ENCODE measurements around the gene SRGAP2B.
"Not testable (repeated sequence)": the region's sequence is repeated elsewhere in the genome, so short reads cannot be mapped to it uniquely, and the experiment has no call there.

Gene SRGAP2B

GRCh38 chr1:145008388-145008787 is 86.7 kb downstream of the SRGAP2B start:
- in situ Hi-C loops (cut with MboI; ENCODE audit: low pct_unique_long_range_greater_than_20kb, low sequenced_read_pairs); DNase-seq: not testable (repeated sequence)

- in situ Hi-C loops (cut with MboI; ENCODE audit: low pct_unique_long_range_greater_than_20kb, low sequenced_read_pairs); DNase-seq: not testable (repeated sequence)
These were observed 90.0 kb downstream of the SRGAP2B start for GRCh38 chr1:145005142-145005541.

GRCh38 chr1:145001381-145001780 is 93.7 kb downstream of the SRGAP2B start:
- in situ Hi-C loops (cut with MboI; ENCODE audit: low pct_unique_long_range_greater_than_20kb, low sequenced_read_pairs): not testable (repeated sequence)

DNA sequence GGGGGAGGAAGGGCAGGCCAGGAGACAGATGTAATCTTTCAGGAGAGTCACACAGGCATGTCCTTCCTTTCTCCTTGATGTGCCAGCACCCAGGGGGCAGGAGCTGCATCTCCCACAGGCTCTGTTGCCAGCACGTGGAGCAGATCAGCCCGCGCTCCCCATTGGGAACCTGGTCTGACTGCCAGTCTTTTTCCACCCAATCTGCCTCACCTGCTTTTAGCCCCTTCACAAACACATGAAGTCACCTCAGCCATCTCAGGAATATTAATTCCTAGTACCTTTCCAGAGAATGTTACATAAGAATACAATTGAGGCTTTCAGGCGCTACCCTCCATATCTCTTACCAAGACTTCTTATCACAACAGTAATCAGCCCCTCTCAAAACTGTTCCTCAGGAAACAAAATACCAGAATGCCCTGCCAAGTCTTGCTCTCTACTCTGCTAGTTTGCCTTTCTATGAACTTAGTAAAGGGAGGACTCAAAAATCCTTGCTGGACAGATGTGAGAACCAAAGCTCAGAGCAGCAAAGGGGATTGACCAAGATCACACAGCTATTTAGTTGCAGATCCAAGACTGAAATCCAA is 94.3 kb downstream of the SRGAP2B start:
- in situ Hi-C loops (cut with MboI; ENCODE audit: low pct_unique_long_range_greater_than_20kb, low sequenced_read_pairs); DNase-seq: not testable (repeated sequence)

More at GRCh38 chr1:145001381-145001780, 93.7 kb downstream of the SRGAP2B start:
- DNase-seq: not testable (repeated sequence)

- DNase-seq; in situ Hi-C loops (cut with MboI; ENCODE audit: low pct_unique_long_range_greater_than_20kb, low sequenced_read_pairs): not testable (repeated sequence)
These were observed 94.9 kb downstream of the SRGAP2B start for GRCh38 chr1:145000074-145000742.

- in situ Hi-C loops (cut with MboI; ENCODE audit: low pct_unique_long_range_greater_than_20kb, low sequenced_read_pairs); DNase-seq: not testable (repeated sequence)
These were observed 96.2 kb downstream of the SRGAP2B start for GRCh38 chr1:144998981-144999273.

DNA sequence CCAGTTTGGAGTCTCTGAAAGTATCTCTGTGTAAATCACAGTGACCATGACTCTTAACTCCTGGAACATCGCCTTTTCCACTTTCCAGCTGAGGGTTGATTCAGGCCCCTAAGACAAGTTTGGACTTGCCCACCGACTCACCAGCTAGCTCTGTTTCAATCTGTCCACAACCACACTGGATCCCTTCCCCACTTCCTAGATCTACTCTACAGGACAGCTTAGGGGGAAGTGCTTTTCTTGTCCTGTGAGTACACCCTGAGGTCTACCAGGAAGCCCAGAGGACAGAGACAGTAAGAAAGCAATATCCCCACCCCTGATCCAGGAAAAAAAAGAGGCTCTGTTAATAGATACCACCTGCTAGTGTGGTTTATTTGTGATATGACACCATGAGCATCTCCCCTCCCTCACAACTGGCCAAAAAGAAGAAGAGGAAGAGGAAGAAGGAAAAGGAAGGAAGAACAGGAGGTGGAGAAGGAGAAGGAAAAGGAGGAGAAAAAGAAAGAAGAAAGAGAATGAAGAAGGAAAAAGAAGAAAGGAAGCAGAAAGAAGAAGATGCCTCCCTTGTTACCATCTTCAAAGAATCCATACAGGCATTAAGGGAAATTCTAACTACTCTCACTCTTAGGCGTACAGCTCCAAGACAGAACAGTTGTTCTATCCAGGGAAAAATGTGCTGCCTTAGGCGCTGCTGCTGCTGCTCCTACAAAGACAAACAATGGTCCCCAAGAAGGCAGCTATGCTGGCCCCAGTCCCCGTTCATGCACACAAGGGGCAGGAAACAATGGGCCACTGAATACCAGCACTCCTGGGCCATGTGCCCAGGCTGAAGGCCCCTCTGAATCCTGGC is 96.8 kb downstream of the SRGAP2B start:
- in situ Hi-C loops (cut with MboI; ENCODE audit: low pct_unique_long_range_greater_than_20kb, low sequenced_read_pairs): not testable (repeated sequence)
- peak; percentile 1 for DNase-seq

- in situ Hi-C loops (cut with MboI; ENCODE audit: low pct_unique_long_range_greater_than_20kb, low sequenced_read_pairs): not testable (repeated sequence)
These were observed 99.2 kb downstream of the SRGAP2B start for GRCh38 chr1:144995833-144996410.

GRCh38 chr1:144992915-144993314 is 102.2 kb downstream of the SRGAP2B start:
- DNase-seq; in situ Hi-C loops (cut with MboI; ENCODE audit: low pct_unique_long_range_greater_than_20kb, low sequenced_read_pairs): not testable (repeated sequence)

More at GRCh38 chr1:144995833-144996410, 99.2 kb downstream of the SRGAP2B start:
- not testable (repeated sequence) for DNase-seq

DNA sequence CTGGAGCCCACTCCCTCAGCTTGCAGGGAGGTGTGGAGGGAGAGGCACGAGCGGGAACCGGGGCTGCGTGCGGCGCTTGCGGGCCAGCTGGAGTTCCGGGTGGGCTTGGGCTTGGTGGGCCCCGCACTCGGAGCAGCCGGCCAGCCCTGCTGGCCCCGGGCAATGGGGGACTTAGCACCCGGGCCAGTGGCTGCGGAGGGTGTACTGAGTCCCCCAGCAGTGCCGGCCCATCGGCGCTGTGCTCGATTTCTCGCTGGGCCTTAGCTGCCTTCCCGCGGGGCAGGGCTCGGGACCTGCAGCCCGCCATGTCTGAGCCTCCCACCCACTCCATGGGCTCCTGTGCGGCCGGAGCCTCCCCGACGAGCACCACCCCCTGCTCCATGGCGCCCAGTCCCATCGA is 104.5 kb downstream of the SRGAP2B start:
- DNase-seq; in situ Hi-C loops (cut with MboI; ENCODE audit: low pct_unique_long_range_greater_than_20kb, low sequenced_read_pairs): not testable (repeated sequence)

GRCh38 chr1:144987131-144987530 is 108.0 kb downstream of the SRGAP2B start:
- DNase-seq; in situ Hi-C loops (cut with MboI; ENCODE audit: low pct_unique_long_range_greater_than_20kb, low sequenced_read_pairs): not testable (repeated sequence)

- in situ Hi-C loops (cut with MboI; ENCODE audit: low pct_unique_long_range_greater_than_20kb, low sequenced_read_pairs); DNase-seq: not testable (repeated sequence)
These were observed 108.8 kb downstream of the SRGAP2B start for GRCh38 chr1:144986171-144986860.

DNA sequence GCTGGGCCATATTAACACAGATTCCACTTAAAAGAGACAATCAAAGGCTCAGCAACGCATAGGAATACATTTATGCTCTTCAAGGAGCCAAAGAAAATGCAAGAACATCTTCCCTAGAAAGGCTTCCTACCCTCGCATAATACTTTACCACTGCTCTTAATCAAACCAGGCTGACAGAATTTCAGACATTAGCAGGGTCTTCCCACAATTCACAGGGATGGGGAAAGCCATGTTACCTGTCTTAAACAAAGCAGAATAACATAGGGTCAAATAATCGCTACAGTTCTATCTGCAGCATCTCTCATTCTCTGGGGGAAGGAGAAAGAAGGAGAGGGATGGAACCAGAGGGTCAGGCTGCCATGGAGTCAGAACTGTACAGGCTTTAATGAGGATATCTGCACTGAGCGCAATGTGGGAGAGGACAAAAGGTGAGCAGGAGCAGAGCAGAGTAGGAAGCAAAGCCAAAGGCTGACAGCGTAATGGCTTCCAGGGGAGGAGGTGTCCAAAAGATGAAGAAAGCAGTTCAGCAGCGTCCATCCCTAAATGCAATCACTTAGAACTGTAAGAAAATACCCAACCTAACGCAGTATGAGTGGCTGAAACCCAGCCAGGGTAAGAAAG is 109.5 kb downstream of the SRGAP2B start:
- DNase-seq; in situ Hi-C loops (cut with MboI; ENCODE audit: low pct_unique_long_range_greater_than_20kb, low sequenced_read_pairs): not testable (repeated sequence)

GRCh38 chr1:144982802-144983525 is 112.2 kb downstream of the SRGAP2B start:
- DNase-seq; in situ Hi-C loops (cut with MboI; ENCODE audit: low pct_unique_long_range_greater_than_20kb, low sequenced_read_pairs): not testable (repeated sequence)

DNA sequence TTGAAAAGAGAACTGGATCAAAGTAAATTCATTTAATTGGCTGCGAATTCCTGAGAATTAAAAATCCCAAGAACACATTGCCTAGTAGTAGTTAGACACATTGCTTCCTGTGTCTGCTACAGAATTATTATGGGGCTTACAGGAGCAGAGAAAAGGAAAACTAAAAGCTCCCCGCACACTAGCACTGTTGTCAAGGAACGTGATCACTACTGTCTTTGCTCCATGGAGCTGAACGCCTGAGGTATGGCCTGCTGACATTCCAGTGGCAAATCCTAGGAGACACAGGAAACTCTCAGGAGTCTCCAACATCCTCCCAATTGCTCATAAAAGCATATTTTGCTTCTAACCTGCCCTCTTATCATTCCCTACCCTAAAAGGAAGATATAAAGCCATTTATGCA is 114.0 kb downstream of the SRGAP2B start:
- in situ Hi-C loops (cut with MboI; ENCODE audit: low pct_unique_long_range_greater_than_20kb, low sequenced_read_pairs); DNase-seq: not testable (repeated sequence)

GRCh38 chr1:144979960-144980595 is 115.0 kb downstream of the SRGAP2B start:
- in situ Hi-C loops (cut with MboI; ENCODE audit: low pct_unique_long_range_greater_than_20kb, low sequenced_read_pairs); DNase-seq: not testable (repeated sequence)

GRCh38 chr1:144977856-144978255 is 117.3 kb downstream of the SRGAP2B start:
- in situ Hi-C loops (cut with MboI; ENCODE audit: low pct_unique_long_range_greater_than_20kb, low sequenced_read_pairs); DNase-seq: not testable (repeated sequence)

Measured in KBM-7 (cell line).